ENCODE measurements around the gene APOA1. TPM values are rescaled to one million over a fixed set of nuclear protein-coding genes. Genes with fewer than 3 reads are reported as not detected.

APOA1 gene
- total and polyA plus RNA-seq, 3 donors from 2014 or later = 617 to 2,741 (median 2,156) TPM

DNA sequence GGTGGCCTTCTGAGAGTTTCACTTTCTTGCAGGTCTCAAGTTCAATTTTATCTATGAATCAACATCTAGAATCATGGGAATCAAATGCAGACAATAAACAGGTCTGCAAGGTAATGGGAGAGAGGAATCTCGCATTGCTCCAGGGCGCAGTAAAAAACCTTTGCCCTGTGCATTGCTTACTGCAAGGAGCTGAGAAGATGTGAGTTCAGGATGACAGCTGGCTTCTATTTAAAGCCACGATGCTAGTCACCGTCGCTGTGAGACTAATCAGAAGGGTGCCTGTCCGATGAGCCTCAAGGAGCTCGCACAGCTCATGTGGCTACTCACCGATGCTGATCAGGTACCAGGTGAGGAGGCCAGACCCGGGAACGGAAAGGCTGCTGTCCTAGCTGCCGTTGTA lies 30.2 kb upstream of the APOA1 start:
- intact Hi-C loops (cut with DNase I; ENCODE audit: low total_unique reads) = no loop called here
- no peaks in the 10 kb centered on the region for H3K36me3 ChIP-seq (ENCODE audit: low read depth, missing control alignments)
- WGBS, 2 donors = 97 to 99% methylated on average over 10 to 11 of the region's 11 CpGs
- no peak for TF ChIP-seq POLR2A (IDR thresholded peaks at IDR 0.05)
- TF ChIP-seq, protein P1, sequence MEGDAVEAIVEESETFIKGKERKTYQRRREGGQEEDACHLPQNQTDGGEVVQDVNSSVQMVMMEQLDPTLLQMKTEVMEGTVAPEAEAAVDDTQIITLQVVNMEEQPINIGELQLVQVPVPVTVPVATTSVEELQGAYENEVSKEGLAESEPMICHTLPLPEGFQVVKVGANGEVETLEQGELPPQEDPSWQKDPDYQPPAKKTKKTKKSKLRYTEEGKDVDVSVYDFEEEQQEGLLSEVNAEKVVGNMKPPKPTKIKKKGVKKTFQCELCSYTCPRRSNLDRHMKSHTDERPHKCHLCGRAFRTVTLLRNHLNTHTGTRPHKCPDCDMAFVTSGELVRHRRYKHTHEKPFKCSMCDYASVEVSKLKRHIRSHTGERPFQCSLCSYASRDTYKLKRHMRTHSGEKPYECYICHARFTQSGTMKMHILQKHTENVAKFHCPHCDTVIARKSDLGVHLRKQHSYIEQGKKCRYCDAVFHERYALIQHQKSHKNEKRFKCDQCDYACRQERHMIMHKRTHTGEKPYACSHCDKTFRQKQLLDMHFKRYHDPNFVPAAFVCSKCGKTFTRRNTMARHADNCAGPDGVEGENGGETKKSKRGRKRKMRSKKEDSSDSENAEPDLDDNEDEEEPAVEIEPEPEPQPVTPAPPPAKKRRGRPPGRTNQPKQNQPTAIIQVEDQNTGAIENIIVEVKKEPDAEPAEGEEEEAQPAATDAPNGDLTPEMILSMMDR (IDR thresholded peaks at IDR 0.05) = no peak
- no peak for DNase-seq
- no peaks in the 10 kb centered on the region for H3K9me3 ChIP-seq
- no peak overlapping the region for H3K4me3 ChIP-seq
- no peaks in the 10 kb centered on the region for H3K27me3 ChIP-seq
- H3K4me1 ChIP-seq = peaks cover 10% of the 10 kb centered on the region
- H3K27ac ChIP-seq = no peak overlapping the region

- Histone ChIP-seq H3K27me3 (no peaks in the 10 kb centered on the region), H3K4me3 (no peak overlapping the region), H3K4me1 (peaks cover 10% of the 10 kb centered on the region), H3K36me3 (ENCODE audit: low read depth, missing control alignments) (no peaks in the 10 kb centered on the region), H3K9me3 (no peaks in the 10 kb centered on the region), H3K27ac (no peak overlapping the region)
- 94 to 98% methylated on average over 6 of the region's 6 CpGs for WGBS, 2 donors
- intact Hi-C loops (cut with DNase I; ENCODE audit: low total_unique reads) = no loop called here
- DNase-seq = no peak
- TF ChIP-seq, protein P1 (IDR thresholded peaks at IDR 0.05) = no peak
- TF ChIP-seq POLR2A (IDR thresholded peaks at IDR 0.05) = no peak
Measured at GRCh38 chr11:116866804-116867455, 29.5 kb upstream of the APOA1 start.

DNA sequence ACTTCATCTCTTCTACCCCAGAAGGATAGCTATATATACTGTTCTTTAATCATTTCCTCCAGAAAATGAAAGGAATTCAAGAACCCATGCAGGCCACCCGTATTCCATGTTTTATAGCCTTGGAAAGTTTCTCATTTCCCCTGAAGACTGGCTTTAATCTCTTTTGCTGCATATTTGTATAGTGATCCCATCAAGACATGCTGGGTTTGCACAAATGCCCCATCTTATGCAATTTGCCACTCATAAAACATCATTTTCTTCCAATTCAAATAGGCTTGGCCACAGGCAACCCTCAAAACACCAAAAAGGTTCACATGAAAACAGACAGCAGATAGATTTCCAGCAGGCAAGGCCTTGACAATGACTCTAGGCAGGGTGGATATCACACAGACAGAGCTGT lies 28.3 kb upstream of the APOA1 start:
- TF ChIP-seq, protein P1 (IDR thresholded peaks at IDR 0.05) = no peak
- TF ChIP-seq POLR2A (IDR thresholded peaks at IDR 0.05) = no peak
- Histone ChIP-seq H3K27ac (no peak overlapping the region), H3K4me1 (no peaks in the 10 kb centered on the region), H3K36me3 (ENCODE audit: low read depth, missing control alignments) (no peaks in the 10 kb centered on the region), H3K4me3 (no peak overlapping the region), H3K9me3 (no peaks in the 10 kb centered on the region), H3K27me3 (no peaks in the 10 kb centered on the region)
- WGBS, 2 donors = 55 to 59% methylated on average over 1 of the region's 1 CpG
- intact Hi-C loops (cut with DNase I; ENCODE audit: low total_unique reads) = no loop called here
- DNase-seq = no peak

DNA sequence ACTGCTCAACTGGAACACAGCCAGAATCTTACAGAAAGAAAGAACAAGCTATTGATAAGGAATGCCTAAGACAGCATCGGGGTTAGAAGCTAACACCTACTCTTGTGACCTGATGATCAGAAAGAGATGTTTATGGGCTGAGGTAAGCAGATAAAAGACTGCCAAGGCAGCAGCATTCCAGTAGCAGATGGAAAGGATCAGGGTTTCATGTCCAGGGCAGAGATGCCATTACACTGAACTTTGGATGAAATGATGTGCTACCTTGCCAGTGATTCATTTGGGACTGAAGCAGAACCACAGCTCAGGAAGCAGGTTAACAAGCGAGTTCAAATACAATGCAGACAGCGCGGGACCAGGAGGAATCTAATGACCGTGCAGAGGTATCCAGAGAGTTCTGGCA lies 27.1 kb upstream of the APOA1 start:
- no peak for DNase-seq
- TF ChIP-seq, protein P1 (IDR thresholded peaks at IDR 0.05) = no peak
- TF ChIP-seq POLR2A (IDR thresholded peaks at IDR 0.05) = no peak
- intact Hi-C loops (cut with DNase I; ENCODE audit: low total_unique reads) = no loop called here
- H3K4me1 ChIP-seq = no peaks in the 10 kb centered on the region
- no peaks in the 10 kb centered on the region for H3K36me3 ChIP-seq (ENCODE audit: low read depth, missing control alignments)
- H3K27ac ChIP-seq = no peak overlapping the region
- 88 to 89% methylated on average over 5 of the region's 5 CpGs for WGBS, 2 donors
- no peaks in the 10 kb centered on the region for H3K9me3 ChIP-seq
- H3K4me3 ChIP-seq = no peak overlapping the region
- no peaks in the 10 kb centered on the region for H3K27me3 ChIP-seq

DNA sequence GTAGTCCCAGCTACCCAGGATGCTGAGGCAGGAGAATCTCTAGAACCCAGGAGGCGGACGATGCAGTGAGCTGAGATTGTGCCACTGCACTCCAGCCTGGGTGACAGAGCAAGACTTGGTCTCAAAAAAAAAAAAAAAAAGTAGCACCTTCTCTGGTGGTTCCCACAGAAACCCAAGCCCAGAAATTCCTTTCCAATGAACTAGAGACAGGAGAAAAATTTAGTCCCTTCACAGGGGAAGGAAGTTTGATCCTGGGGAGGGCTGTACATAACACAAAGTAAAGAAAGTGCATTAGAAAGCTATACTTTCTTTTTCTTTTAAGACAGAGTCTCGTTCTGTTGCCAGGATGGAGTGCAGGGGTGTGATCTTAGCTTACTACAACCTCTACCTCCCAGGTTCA lies 25.5 kb upstream of the APOA1 start:
- Histone ChIP-seq H3K4me3 (no peak overlapping the region), H3K4me1 (no peaks in the 10 kb centered on the region), H3K36me3 (ENCODE audit: low read depth, missing control alignments) (no peaks in the 10 kb centered on the region), H3K27ac (no peak overlapping the region), H3K9me3 (no peaks in the 10 kb centered on the region), H3K27me3 (no peaks in the 10 kb centered on the region)
- no peak for DNase-seq
- intact Hi-C loops (cut with DNase I; ENCODE audit: low total_unique reads) = no loop called here
- WGBS, 2 donors = 86 to 95% methylated on average over 3 of the region's 3 CpGs
- TF ChIP-seq, protein P1 (IDR thresholded peaks at IDR 0.05) = no peak
- no peak for TF ChIP-seq POLR2A (IDR thresholded peaks at IDR 0.05)

Data from testis (tissue), 3 donors.